ENCODE results near the gene LY6G6F. TPM values are rescaled to one million over a fixed set of nuclear protein-coding genes. Genes with fewer than 3 reads are reported as not detected.

The LY6G6F gene
- total and polyA plus RNA-seq, 3 donors from 2014 or later, result 0.41 TPM; not detected in 2

GRCh38 chr6:31666337-31666965 lies 40.2 kb upstream of the LY6G6F start:
- H3K4me3 ChIP-seq, result peak overlapping the region; percentile 81 to 93
- intact Hi-C loops (cut with DNase I; ENCODE audit: low total_unique reads), result no loop called here
- no peaks in the 10 kb centered on the region for H3K9me3 ChIP-seq
- peaks cover 26% of the 10 kb centered on the region for H3K4me1 ChIP-seq
- H3K36me3 ChIP-seq (ENCODE audit: low read depth, missing control alignments), result no peaks in the 10 kb centered on the region
- 1 to 3% methylated on average over 12 to 15 of the region's 15 CpGs for WGBS, 2 donors
- DNase-seq, result no peak
- H3K27me3 ChIP-seq, result no peaks in the 10 kb centered on the region
- TF ChIP-seq POLR2A (IDR thresholded peaks at IDR 0.05) (no peak), CTCF (IDR thresholded peaks at IDR 0.05) (no peak)
- peak overlapping the region; percentile 90 to 97 for H3K27ac ChIP-seq

GRCh38 chr6:31669676-31670075 lies 37.0 kb upstream of the LY6G6F start, which contains the start of gene LY6G5B:
Gene LY6G5B, plus strand, starts transcription at chr6:31669976. Its CDS starts 975 bp downstream, at chr6:31670951.
- H3K4me1 ChIP-seq, result peaks cover 7% of the 10 kb centered on the region
- no peak within 1 kb of the TSS for H3K27ac ChIP-seq
- no peaks in the 10 kb centered on the region for H3K36me3 ChIP-seq (ENCODE audit: low read depth, missing control alignments)
- H3K27me3 ChIP-seq, result no peaks in the 10 kb centered on the region
- WGBS, 2 donors, result 76 to 78% methylated on average over 8 of the region's 8 CpGs
- no peak for TF ChIP-seq CTCF (IDR thresholded peaks at IDR 0.05)
- TF ChIP-seq POLR2A (IDR thresholded peaks at IDR 0.05), result no peak
- no peak for DNase-seq
- H3K4me3 ChIP-seq, result no peak within 1 kb of the TSS
- H3K9me3 ChIP-seq, result no peaks in the 10 kb centered on the region
- intact Hi-C loops (cut with DNase I; ENCODE audit: low total_unique reads), result no loop called here

- H3K27me3 ChIP-seq, result no peaks in the 10 kb centered on the region
- intact Hi-C loops (cut with DNase I; ENCODE audit: low total_unique reads), result no loop called here
- no peak for DNase-seq
- H3K4me3 ChIP-seq, result no peak overlapping the region
- H3K36me3 ChIP-seq (ENCODE audit: low read depth, missing control alignments), result no peaks in the 10 kb centered on the region
- TF ChIP-seq CTCF (IDR thresholded peaks at IDR 0.05) (no peak), POLR2A (IDR thresholded peaks at IDR 0.05) (no peak)
- H3K4me1 ChIP-seq, result peaks cover 6% of the 10 kb centered on the region
- no peak overlapping the region for H3K27ac ChIP-seq
- WGBS, 2 donors, result 84% methylated on average over 4 of the region's 4 CpGs
- no peaks in the 10 kb centered on the region for H3K9me3 ChIP-seq
Observed at GRCh38 chr6:31676322-31676903, 30.3 kb upstream of the LY6G6F start.

- DNase-seq, result no peak
- no peak for TF ChIP-seq CTCF (IDR thresholded peaks at IDR 0.05)
- no peak for TF ChIP-seq POLR2A (IDR thresholded peaks at IDR 0.05)
- Histone ChIP-seq H3K36me3 (ENCODE audit: low read depth, missing control alignments) (no peaks in the 10 kb centered on the region), H3K4me1 (peaks cover 11% of the 10 kb centered on the region), H3K4me3 (no peak overlapping the region), H3K9me3 (no peaks in the 10 kb centered on the region), H3K27me3 (no peaks in the 10 kb centered on the region), H3K27ac (no peak overlapping the region)
- 80 to 81% methylated on average over 6 of the region's 6 CpGs for WGBS, 2 donors
- intact Hi-C loops (cut with DNase I; ENCODE audit: low total_unique reads), result no loop called here
Observed at GRCh38 chr6:31676904-31677303, 29.8 kb upstream of the LY6G6F start.

GRCh38 chr6:31677955-31678354 lies 28.7 kb upstream of the LY6G6F start:
- WGBS, 2 donors, result 70 to 79% methylated on average over 8 of the region's 8 CpGs
- no peak overlapping the region for H3K27ac ChIP-seq
- no peak for DNase-seq
- no peak overlapping the region for H3K4me3 ChIP-seq
- H3K4me1 ChIP-seq, result peaks cover 12% of the 10 kb centered on the region
- TF ChIP-seq POLR2A (IDR thresholded peaks at IDR 0.05), result no peak
- no peak for TF ChIP-seq CTCF (IDR thresholded peaks at IDR 0.05)
- no peaks in the 10 kb centered on the region for H3K27me3 ChIP-seq
- intact Hi-C loops (cut with DNase I; ENCODE audit: low total_unique reads), result no loop called here
- no peaks in the 10 kb centered on the region for H3K9me3 ChIP-seq
- H3K36me3 ChIP-seq (ENCODE audit: low read depth, missing control alignments), result no peaks in the 10 kb centered on the region
